Fibroblast of lung (primary cell): Measurements from ENCODE around the gene PPOX.

Source experiments
- CTCF ChIP-seq, 2 donors: IDR thresholded peaks in 1 of 2; conservative IDR thresholded peaks in 1 of 2; 1 replicate in 1 of 2; 2 replicates in 1 of 2; pipeline ENCODE4 v1.5.1; 2011 to 2012; ENCODE audit warnings: low read length in 2 of 2, control low read depth in 1 of 2, inconsistent platforms in 1 of 2, low read depth in 1 of 2, mild to moderate bottlenecking in 1 of 2
- EZH2 ChIP-seq: IDR thresholded peaks from 2 replicates; pipeline ENCODE4 v1.5.1; 2012; ENCODE audit warnings: low read length, control low read depth, mild to moderate bottlenecking; ENCODE audit errors: missing control alignments

DNA sequence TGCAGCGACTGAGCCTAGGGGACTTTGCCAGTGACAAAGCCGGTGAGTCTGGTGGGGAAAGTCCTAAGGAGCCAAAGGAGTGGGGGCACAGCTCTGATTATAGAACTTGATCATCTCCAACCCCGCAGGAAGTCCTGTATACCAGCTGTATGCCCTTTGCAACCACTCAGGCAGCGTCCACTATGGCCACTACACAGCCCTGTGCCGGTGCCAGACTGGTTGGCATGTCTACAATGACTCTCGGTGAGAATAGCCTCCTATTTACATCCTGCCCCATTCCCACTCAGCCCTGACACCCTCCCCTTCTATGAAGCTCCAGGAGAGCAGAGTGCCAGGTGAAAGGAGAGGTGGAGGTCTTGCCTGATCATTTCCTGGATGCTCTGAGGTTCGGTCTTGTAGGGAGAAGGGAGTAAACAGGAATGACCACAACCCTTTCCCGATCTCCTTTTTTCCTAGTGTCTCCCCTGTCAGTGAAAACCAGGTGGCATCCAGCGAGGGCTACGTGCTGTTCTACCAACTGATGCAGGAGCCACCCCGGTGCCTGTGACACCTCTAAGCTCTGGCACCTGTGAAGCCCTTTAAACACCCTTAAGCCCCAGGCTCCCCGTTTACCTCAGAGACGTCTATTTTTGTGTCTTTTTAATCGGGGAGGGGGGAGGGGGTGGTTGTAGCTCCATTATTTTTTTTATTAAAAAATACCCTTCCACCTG, 1.2 kb upstream of the PPOX start:
- TF ChIP-seq CTCF (conservative IDR thresholded peaks at IDR 0.05 in 1 of 2, IDR thresholded peaks at IDR 0.05 in 1 of 2; ENCODE audit: low read depth in 1 of 2, low read length in 2 of 2) (no peak), EZH2 (no peak)
